H9 (cell line): Measurements from ENCODE around the gene ODF4. TPM values are rescaled to one million over a fixed set of nuclear protein-coding genes. Genes with fewer than 3 reads are reported as not detected.

Experiments used
- DNase-seq: peaks from one replicate; pipeline ENCODE4 v3.0.0-alpha.2; 2017
- H2AFZ ChIP-seq: one replicate; pipeline ENCODE4 v1.6.1; 2013; ENCODE audit warnings: mild to moderate bottlenecking, low read length, control low read depth, moderate library complexity
- H2AK5ac ChIP-seq: 2 replicates; pipeline ENCODE4 v1.6.1; 2013; ENCODE audit warnings: low read length, control low read depth, mixed read lengths; ENCODE audit not compliant: insufficient read length
- H2BK120ac ChIP-seq: one replicate; pipeline ENCODE4 v1.6.1; 2013; ENCODE audit warnings: low read depth, mild to moderate bottlenecking, low read length, control low read depth, inconsistent platforms; ENCODE audit not compliant: poor library complexity, severe bottlenecking
- H2BK12ac ChIP-seq: 2 replicates; pipeline ENCODE4 v1.6.1; 2013; ENCODE audit warnings: low read length, control low read depth, mixed read lengths, low read depth; ENCODE audit not compliant: insufficient read length
- H2BK15ac ChIP-seq: 2 replicates; pipeline ENCODE4 v1.6.1; 2013; ENCODE audit warnings: low read depth, low read length, control low read depth
- H2BK20ac ChIP-seq: one replicate; pipeline ENCODE4 v1.6.1; 2013; ENCODE audit warnings: low read depth, mild to moderate bottlenecking, low read length, control low read depth, inconsistent platforms; ENCODE audit not compliant: poor library complexity, severe bottlenecking
- H2BK5ac ChIP-seq: 2 replicates; pipeline ENCODE4 v1.6.1; 2013; ENCODE audit warnings: low read length, control low read depth, mixed read lengths; ENCODE audit not compliant: insufficient read length
- H3K14ac ChIP-seq: 2 replicates; pipeline ENCODE4 v1.6.1; 2013; ENCODE audit warnings: low read length, control low read depth; ENCODE audit not compliant: insufficient read depth
- H3K18ac ChIP-seq: 2 replicates; pipeline ENCODE4 v1.6.1; 2013; ENCODE audit warnings: low read depth, mild to moderate bottlenecking, mixed read lengths, low read length, control low read depth; ENCODE audit not compliant: insufficient read length
- H3K23ac ChIP-seq: 2 replicates; pipeline ENCODE4 v1.6.1; 2013; ENCODE audit warnings: low read length, control low read depth, mixed read lengths, low read depth; ENCODE audit not compliant: insufficient read length
- H3K23me2 ChIP-seq: 2 replicates; pipeline ENCODE4 v1.6.1; 2013; ENCODE audit warnings: low read depth, mild to moderate bottlenecking, mixed read lengths, low read length, control low read depth; ENCODE audit not compliant: insufficient read length, poor library complexity, severe bottlenecking
- H3K27ac ChIP-seq: 2 replicates; pipeline ENCODE4 v1.5.1; 2013; ENCODE audit warnings: low read length, control low read depth, mixed read lengths, low read depth; ENCODE audit not compliant: insufficient read length
- H3K27me3 ChIP-seq: 2 replicates; pipeline ENCODE4 v1.6.1; 2013; ENCODE audit warnings: low read length, control low read depth, inconsistent platforms; ENCODE audit not compliant: insufficient read depth
- H3K4ac ChIP-seq: 2 replicates; pipeline ENCODE4 v1.6.1; 2013; ENCODE audit warnings: low read depth, mild to moderate bottlenecking, control low read depth, inconsistent platforms, low read length, moderate library complexity
- H3K4me1 ChIP-seq: 2 replicates; pipeline ENCODE4 v1.6.1; 2013; ENCODE audit warnings: low read length, control low read depth, inconsistent platforms; ENCODE audit not compliant: insufficient read depth
- H3K4me2 ChIP-seq: 2 replicates; pipeline ENCODE4 v1.6.1; 2013; ENCODE audit warnings: low read length, control low read depth, mixed read lengths; ENCODE audit not compliant: insufficient read length, insufficient read depth
- H3K56ac ChIP-seq: 2 replicates; pipeline ENCODE4 v1.6.1; 2013; ENCODE audit warnings: low read depth, mild to moderate bottlenecking, mixed read lengths, low read length, control low read depth; ENCODE audit not compliant: insufficient read length
- H3K79me1 ChIP-seq: 2 replicates; pipeline ENCODE4 v1.6.1; 2013; ENCODE audit warnings: low read depth, mild to moderate bottlenecking, moderate library complexity, low read length, control low read depth, inconsistent platforms; ENCODE audit not compliant: insufficient read depth, poor library complexity, severe bottlenecking
- H3K79me2 ChIP-seq: 2 replicates; pipeline ENCODE4 v1.6.1; 2013; ENCODE audit warnings: low read length, control low read depth, inconsistent platforms; ENCODE audit not compliant: insufficient read depth
- H3K9ac ChIP-seq: 2 replicates; pipeline ENCODE4 v1.6.1; 2013; ENCODE audit warnings: low read length, control low read depth, mixed read lengths; ENCODE audit not compliant: insufficient read length; ENCODE audit errors: extremely low read depth
- H3K9me3 ChIP-seq: one replicate; pipeline ENCODE4 v1.6.1; 2013; ENCODE audit warnings: low read depth, low read length, inconsistent platforms; ENCODE audit not compliant: control insufficient read depth
- H3T11ph ChIP-seq: one replicate; pipeline ENCODE4 v1.6.1; 2013; ENCODE audit warnings: mild to moderate bottlenecking, low read length, control low read depth, inconsistent platforms
- H4K20me1 ChIP-seq: one replicate; pipeline ENCODE4 v1.6.1; 2013; ENCODE audit not compliant: control insufficient read depth, insufficient read length, insufficient read depth
- H4K5ac ChIP-seq: 2 replicates; pipeline ENCODE4 v1.6.1; 2013; ENCODE audit warnings: low read depth, mild to moderate bottlenecking, mixed read lengths, low read length, control low read depth; ENCODE audit not compliant: insufficient read length
- H4K8ac ChIP-seq: replicated peaks from 2 replicates; pipeline ENCODE4 v1.6.1; 2013; ENCODE audit warnings: low read length, control low read depth, mixed read lengths, low read depth; ENCODE audit not compliant: insufficient read length
- H4K91ac ChIP-seq: 2 replicates; pipeline ENCODE4 v1.6.1; 2013; ENCODE audit warnings: low read depth, mild to moderate bottlenecking, moderate library complexity, mixed read lengths, low read length, control low read depth; ENCODE audit not compliant: insufficient read length
- H3K27ac Mint-ChIP-seq, 3 experiments: 2 replicates in 2 of 3; 3 replicates in 1 of 3; pipeline ENCODE4 v1.8.0; 2020 to 2021; ENCODE audit warnings: mixed read lengths in 3 of 3, mild to moderate bottlenecking in 1 of 3, moderate library complexity in 1 of 3
- H3K27me3 Mint-ChIP-seq: 2 replicates; pipeline ENCODE4 v1.8.0; 2021; ENCODE audit warnings: low read depth, mild to moderate bottlenecking, moderate library complexity, mixed read lengths
- H3K36me3 Mint-ChIP-seq, 3 experiments: 2 replicates in 2 of 3; 3 replicates in 1 of 3; pipeline ENCODE4 v1.8.0; 2020 to 2021; ENCODE audit warnings: low read depth in 3 of 3, mixed read lengths in 3 of 3; ENCODE audit not compliant: insufficient read depth in 1 of 3
- H3K4me1 Mint-ChIP-seq, 2 experiments: 2 replicates each; pipeline ENCODE4 v1.8.0; 2020; ENCODE audit warnings: mixed read lengths in 2 of 2
- H3K4me3 Mint-ChIP-seq, 2 experiments: 2 replicates in 1 of 2; 3 replicates in 1 of 2; pipeline ENCODE4 v1.8.0; 2020 to 2021; ENCODE audit warnings: mild to moderate bottlenecking in 2 of 2, mixed read lengths in 2 of 2, moderate library complexity in 1 of 2
- H3K9me3 Mint-ChIP-seq, 2 experiments: 2 replicates in 1 of 2; 3 replicates in 1 of 2; pipeline ENCODE4 v1.8.0; 2020; ENCODE audit warnings: mild to moderate bottlenecking in 2 of 2, mixed read lengths in 2 of 2, moderate library complexity in 1 of 2
- CTCF ChIP-seq: fragments of 200-600 bp; sonication (generic); conservative IDR thresholded peaks from 3 replicates; pipeline ENCODE4 v1.8.0; 2021; ENCODE audit warnings: antibody characterized with exemption, mild to moderate bottlenecking
- WGBS: extraction: QIAGEN DNeasy Blood & Tissue Kit; methylation state at CpG from one replicate; pipeline ENCODE4 v1.1.7; 2013; ENCODE audit warnings: missing lambda C conversion rate, low lambda C conversion rate, mixed read lengths; ENCODE audit not compliant: insufficient read length; ENCODE audit errors: extremely low coverage; 5-methylcytosine and 5-hydroxymethylcytosine counted together
- total RNA-seq: library from RNA; stranded (reverse); gene quantifications from 2 replicates; pipeline ENCODE4 v1.2.1, GENCODE V29; 2021

The ODF4 gene
- total RNA-seq, 1 experiment from 2014 or later = not detected

- peaks cover 7% of the 10 kb centered on the region; the same call in 1 of the 2 replicates for H3K4me1 ChIP-seq
- no peak overlapping the region for H3K56ac ChIP-seq
- no peaks in the 10 kb centered on the region for H3K79me1 ChIP-seq
- no peak overlapping the region for H3K4me2 ChIP-seq
- H2BK5ac ChIP-seq = no peak overlapping the region
- Mint-ChIP-seq H3K36me3 (peaks cover 4 to 31% (median 21%) of the 10 kb centered on the region in 3 experiments; a peak in 6 of 7 replicates), H3K9me3 (no peaks in the 10 kb centered on the region), H3K4me1 (peaks cover 15 to 17% of the 10 kb centered on the region in 2 experiments), H3K4me3 (no peak overlapping the region), H3K27me3 (no peaks in the 10 kb centered on the region), H3K27ac (peak overlapping the region; percentile 62 to 90 (median 89); a peak in 3 of 7 replicates)
- no peak overlapping the region for H4K8ac ChIP-seq
- no peak overlapping the region for H2BK15ac ChIP-seq
- H2AK5ac ChIP-seq = no peak overlapping the region
- H3K23ac ChIP-seq = no peak overlapping the region
- no peak overlapping the region for H3K27ac ChIP-seq
- H2BK120ac ChIP-seq = no peak overlapping the region
- H3K9ac ChIP-seq = no peak overlapping the region
- H3K23me2 ChIP-seq = no peaks in the 10 kb centered on the region
- H2BK20ac ChIP-seq = no peak overlapping the region
- no peaks in the 10 kb centered on the region for H3K9me3 ChIP-seq
- H3K18ac ChIP-seq = no peak overlapping the region
- H3K4ac ChIP-seq = no peak overlapping the region
- TF ChIP-seq CTCF = no peak
- no CpG with 5 or more reads among the region's 1 CpG for WGBS
- no peak overlapping the region for H3T11ph ChIP-seq
- H3K27me3 ChIP-seq = no peaks in the 10 kb centered on the region
- H2BK12ac ChIP-seq = no peak overlapping the region
- no peaks in the 10 kb centered on the region for H4K20me1 ChIP-seq
- no peak overlapping the region for H4K5ac ChIP-seq
- no peaks in the 10 kb centered on the region for H3K79me2 ChIP-seq
- no peak overlapping the region for H2AFZ ChIP-seq
- no peak overlapping the region for H3K14ac ChIP-seq
- DNase-seq = no peak
- H4K91ac ChIP-seq = no peak overlapping the region
These were observed 25.5 kb downstream of the ODF4 start for GRCh38 chr17:8365143-8365542.
